ENCODE results near the gene FOXP3. TPM values are rescaled to one million over a fixed set of nuclear protein-coding genes. Genes with fewer than 3 reads are reported as not detected.

The FOXP3 gene
- total RNA-seq, 1 donor from 2014 or later = 0.26 TPM

DNA sequence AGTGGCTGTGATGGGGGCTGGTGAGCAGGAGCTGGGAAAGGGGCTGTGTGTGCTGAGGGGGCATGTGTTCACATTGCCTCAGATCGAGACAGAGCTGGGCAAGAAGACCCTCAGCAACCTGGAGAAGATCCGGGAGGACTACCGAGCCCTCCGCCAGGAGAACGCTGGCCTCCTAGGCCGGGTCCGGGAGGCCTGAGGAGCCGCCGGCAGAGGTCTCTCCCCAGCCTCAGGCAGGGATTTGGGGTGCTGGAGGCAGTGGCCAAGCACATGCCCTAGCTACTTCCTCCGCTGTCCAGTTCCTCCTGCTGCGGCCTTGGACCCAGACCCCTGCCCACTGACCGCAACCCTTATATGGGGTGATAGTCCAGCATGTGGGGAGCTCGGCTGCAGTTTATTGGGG is 14.4 kb downstream of the FOXP3 start:
- H3K27me3 Mint-ChIP-seq (ENCODE audit: unreplicated experiment) = peaks cover 2% of the 10 kb centered on the region
- peaks cover 4% of the 10 kb centered on the region for H3K36me3 Mint-ChIP-seq (ENCODE audit: low read depth, unreplicated experiment)
- no peaks in the 10 kb centered on the region for H3K4me1 Mint-ChIP-seq (ENCODE audit: unreplicated experiment)
- no peak overlapping the region for H3K4me3 Mint-ChIP-seq (ENCODE audit: unreplicated experiment)
- H3K27ac Mint-ChIP-seq (ENCODE audit: unreplicated experiment) = no peak overlapping the region
- H3K9me3 Mint-ChIP-seq (ENCODE audit: unreplicated experiment) = no peaks in the 10 kb centered on the region
- TF ChIP-seq, protein P1, sequence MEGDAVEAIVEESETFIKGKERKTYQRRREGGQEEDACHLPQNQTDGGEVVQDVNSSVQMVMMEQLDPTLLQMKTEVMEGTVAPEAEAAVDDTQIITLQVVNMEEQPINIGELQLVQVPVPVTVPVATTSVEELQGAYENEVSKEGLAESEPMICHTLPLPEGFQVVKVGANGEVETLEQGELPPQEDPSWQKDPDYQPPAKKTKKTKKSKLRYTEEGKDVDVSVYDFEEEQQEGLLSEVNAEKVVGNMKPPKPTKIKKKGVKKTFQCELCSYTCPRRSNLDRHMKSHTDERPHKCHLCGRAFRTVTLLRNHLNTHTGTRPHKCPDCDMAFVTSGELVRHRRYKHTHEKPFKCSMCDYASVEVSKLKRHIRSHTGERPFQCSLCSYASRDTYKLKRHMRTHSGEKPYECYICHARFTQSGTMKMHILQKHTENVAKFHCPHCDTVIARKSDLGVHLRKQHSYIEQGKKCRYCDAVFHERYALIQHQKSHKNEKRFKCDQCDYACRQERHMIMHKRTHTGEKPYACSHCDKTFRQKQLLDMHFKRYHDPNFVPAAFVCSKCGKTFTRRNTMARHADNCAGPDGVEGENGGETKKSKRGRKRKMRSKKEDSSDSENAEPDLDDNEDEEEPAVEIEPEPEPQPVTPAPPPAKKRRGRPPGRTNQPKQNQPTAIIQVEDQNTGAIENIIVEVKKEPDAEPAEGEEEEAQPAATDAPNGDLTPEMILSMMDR (IDR thresholded peaks at IDR 0.05; ENCODE audit: unreplicated experiment) = no peak
- no peak for DNase-seq (ENCODE audit: low spot score)

DNA sequence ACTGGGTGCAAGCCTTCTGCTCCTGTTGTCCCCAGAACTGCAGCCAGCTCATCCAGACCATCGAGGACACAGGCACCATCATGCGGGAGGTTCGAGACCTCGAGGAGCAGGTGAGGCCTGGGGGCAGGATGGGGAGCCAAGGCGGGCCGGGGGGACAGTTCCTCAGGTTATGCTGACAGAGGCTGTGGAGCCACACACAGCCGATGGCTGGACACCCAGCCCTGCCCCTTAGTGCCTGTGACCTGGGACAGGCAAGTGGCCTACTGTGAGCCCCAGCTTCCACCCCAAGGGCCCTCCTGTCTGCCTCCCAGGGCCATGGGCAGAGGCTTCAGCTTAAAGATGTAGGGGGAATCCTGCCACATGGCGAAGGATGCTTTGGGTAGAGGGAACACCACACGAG is 14.9 kb downstream of the FOXP3 start:
- H3K27ac Mint-ChIP-seq (ENCODE audit: unreplicated experiment) = no peak overlapping the region
- TF ChIP-seq, protein P1 (IDR thresholded peaks at IDR 0.05; ENCODE audit: unreplicated experiment) = no peak
- H3K4me3 Mint-ChIP-seq (ENCODE audit: unreplicated experiment) = no peak overlapping the region
- H3K4me1 Mint-ChIP-seq (ENCODE audit: unreplicated experiment) = no peaks in the 10 kb centered on the region
- DNase-seq (ENCODE audit: low spot score) = no peak
- peaks cover 4% of the 10 kb centered on the region for H3K36me3 Mint-ChIP-seq (ENCODE audit: low read depth, unreplicated experiment)
- peaks cover 2% of the 10 kb centered on the region for H3K27me3 Mint-ChIP-seq (ENCODE audit: unreplicated experiment)
- no peaks in the 10 kb centered on the region for H3K9me3 Mint-ChIP-seq (ENCODE audit: unreplicated experiment)

- Mint-ChIP-seq H3K4me1 (ENCODE audit: unreplicated experiment) (no peaks in the 10 kb centered on the region), H3K27ac (ENCODE audit: unreplicated experiment) (no peak overlapping the region), H3K27me3 (ENCODE audit: unreplicated experiment) (peaks cover 2% of the 10 kb centered on the region), H3K4me3 (ENCODE audit: unreplicated experiment) (no peak overlapping the region), H3K36me3 (ENCODE audit: low read depth, unreplicated experiment) (peaks cover 6% of the 10 kb centered on the region), H3K9me3 (ENCODE audit: unreplicated experiment) (no peaks in the 10 kb centered on the region)
- TF ChIP-seq, protein P1 (IDR thresholded peaks at IDR 0.05; ENCODE audit: unreplicated experiment) = no peak
- DNase-seq (ENCODE audit: low spot score) = no peak
Observed at GRCh38 chrX:49249071-49249470, 15.4 kb downstream of the FOXP3 start.

DNA sequence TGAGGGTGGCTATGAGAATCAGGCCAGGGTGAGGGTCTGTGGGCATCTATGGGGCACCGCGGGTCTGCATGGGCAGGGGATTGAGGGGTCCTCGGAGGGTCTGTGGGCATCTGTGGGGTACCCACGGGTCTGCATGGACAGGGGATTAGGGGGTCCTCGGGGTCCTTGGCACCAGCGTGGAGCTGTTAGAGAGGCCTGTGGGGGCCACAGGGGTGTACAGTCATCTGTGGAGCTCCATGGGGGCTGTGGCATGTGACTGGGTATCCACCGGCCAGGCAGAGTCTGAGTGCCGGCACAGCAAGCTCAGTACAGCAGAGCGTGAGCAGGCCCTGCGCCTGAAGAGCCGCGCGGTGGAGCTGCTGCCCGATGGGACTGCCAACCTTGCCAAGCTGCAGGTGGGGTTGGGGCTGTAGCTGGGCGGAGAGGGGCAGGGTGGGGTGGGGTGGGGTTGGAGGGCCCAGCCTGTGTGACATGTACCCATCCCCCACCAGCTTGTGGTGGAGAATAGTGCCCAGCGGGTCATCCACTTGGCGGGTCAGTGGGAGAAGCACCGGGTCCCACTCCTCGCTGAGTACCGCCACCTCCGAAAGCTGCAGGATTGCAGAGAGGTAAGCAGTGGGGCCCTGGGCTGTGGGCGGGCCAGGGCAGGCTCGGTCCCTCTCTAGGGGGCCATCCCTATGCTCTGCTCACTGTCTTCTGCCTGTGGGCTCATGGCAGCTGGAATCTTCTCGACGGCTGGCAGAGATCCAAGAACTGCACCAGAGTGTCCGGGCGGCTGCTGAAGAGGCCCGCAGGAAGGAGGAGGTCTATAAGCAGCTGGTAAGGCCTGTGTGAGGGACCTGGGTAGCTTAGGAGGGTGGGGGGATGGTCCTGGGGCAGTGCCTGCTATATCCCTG is 16.3 kb downstream of the FOXP3 start:
- Mint-ChIP-seq H3K27me3 (ENCODE audit: unreplicated experiment) (peaks cover 2% of the 10 kb centered on the region), H3K36me3 (ENCODE audit: low read depth, unreplicated experiment) (peaks cover 12% of the 10 kb centered on the region), H3K27ac (ENCODE audit: unreplicated experiment) (no peak overlapping the region), H3K9me3 (ENCODE audit: unreplicated experiment) (no peaks in the 10 kb centered on the region), H3K4me3 (ENCODE audit: unreplicated experiment) (no peak overlapping the region), H3K4me1 (ENCODE audit: unreplicated experiment) (no peaks in the 10 kb centered on the region)
- TF ChIP-seq, protein P1 (IDR thresholded peaks at IDR 0.05; ENCODE audit: unreplicated experiment) = no peak
- no peak for DNase-seq (ENCODE audit: low spot score)

- H3K27me3 Mint-ChIP-seq (ENCODE audit: unreplicated experiment) = peaks cover 2% of the 10 kb centered on the region
- no peak for DNase-seq (ENCODE audit: low spot score)
- H3K36me3 Mint-ChIP-seq (ENCODE audit: low read depth, unreplicated experiment) = peaks cover 12% of the 10 kb centered on the region
- no peak overlapping the region for H3K4me3 Mint-ChIP-seq (ENCODE audit: unreplicated experiment)
- no peaks in the 10 kb centered on the region for H3K4me1 Mint-ChIP-seq (ENCODE audit: unreplicated experiment)
- no peak overlapping the region for H3K27ac Mint-ChIP-seq (ENCODE audit: unreplicated experiment)
- TF ChIP-seq, protein P1 (IDR thresholded peaks at IDR 0.05; ENCODE audit: unreplicated experiment) = no peak
- no peaks in the 10 kb centered on the region for H3K9me3 Mint-ChIP-seq (ENCODE audit: unreplicated experiment)
Observed at GRCh38 chrX:49247346-49247745, 17.2 kb downstream of the FOXP3 start.

Measured in endothelial cell (in vitro differentiated cells).